Mesodermal cell (in vitro differentiated cells): ENCODE results near the gene TMEM87B.
A peak's percentile ranks its signal among the peaks of the same experiment; 100 is the strongest.

Source experiments
- H3K27ac ChIP-seq: 2 replicates; pipeline ENCODE4 v1.7.0; 2013; ENCODE audit warnings: mild to moderate bottlenecking, low read depth, low read length, moderate library complexity; ENCODE audit not compliant: severe bottlenecking
- H3K36me3 ChIP-seq: 2 replicates; pipeline ENCODE4 v1.7.1; 2013; ENCODE audit warnings: mild to moderate bottlenecking, low read length, moderate library complexity; ENCODE audit not compliant: control insufficient read depth, insufficient read depth
- H3K4me1 ChIP-seq: one replicate; pipeline ENCODE4 v1.7.1; 2013; ENCODE audit warnings: mild to moderate bottlenecking, low read length; ENCODE audit not compliant: insufficient read depth, control insufficient read depth, poor library complexity, severe bottlenecking
- H3K4me3 ChIP-seq: 2 replicates; pipeline ENCODE4 v1.7.0; 2013; ENCODE audit warnings: low read length, control low read depth, mild to moderate bottlenecking; ENCODE audit not compliant: insufficient read depth, poor library complexity, severe bottlenecking; ENCODE audit errors: extremely low read depth
- H3K9me3 ChIP-seq: 2 replicates; pipeline ENCODE4 v1.7.1; 2013; ENCODE audit warnings: mild to moderate bottlenecking, low read length, moderate library complexity; ENCODE audit not compliant: control insufficient read depth
- WGBS, 2 experiments: methylation state at CpG; one replicate each; pipeline ENCODE4 v1.1.5; 2013; ENCODE audit warnings: missing lambda C conversion rate in 2 of 2; ENCODE audit not compliant: insufficient coverage in 2 of 2; 5-methylcytosine and 5-hydroxymethylcytosine counted together

Gene TMEM87B

DNA sequence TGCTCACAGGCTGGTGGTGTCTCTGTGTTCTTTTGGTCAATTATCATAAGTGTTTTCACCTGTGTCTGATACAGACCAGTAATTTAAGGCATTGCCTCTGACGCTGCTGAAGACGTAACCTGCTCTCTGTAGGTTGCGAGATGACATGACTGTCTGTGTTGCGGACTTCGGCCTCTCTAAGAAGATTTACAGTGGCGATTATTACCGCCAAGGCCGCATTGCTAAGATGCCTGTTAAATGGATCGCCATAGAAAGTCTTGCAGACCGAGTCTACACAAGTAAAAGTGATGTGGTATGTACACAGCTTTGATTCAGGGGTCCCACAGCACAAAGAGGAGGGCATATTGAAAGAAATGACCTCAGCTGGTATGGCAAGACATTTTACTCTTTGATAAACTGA is 33.8 kb upstream of the TMEM87B start:
- H3K36me3 ChIP-seq, result peaks cover 19% of the 10 kb centered on the region
- no peak overlapping the region for H3K27ac ChIP-seq
- no peaks in the 10 kb centered on the region for H3K9me3 ChIP-seq
- H3K4me3 ChIP-seq, result no peak overlapping the region
- H3K4me1 ChIP-seq, result no peaks in the 10 kb centered on the region
- WGBS, 2 experiments, result 95 to 97% methylated on average over 10 of the region's 10 CpGs

- H3K9me3 ChIP-seq, result no peaks in the 10 kb centered on the region
- peaks cover 15% of the 10 kb centered on the region for H3K36me3 ChIP-seq
- H3K4me3 ChIP-seq, result no peak overlapping the region
- H3K27ac ChIP-seq, result no peak overlapping the region
- WGBS, 2 experiments, result 92 to 97% methylated on average over 5 to 7 of the region's 8 CpGs
- no peaks in the 10 kb centered on the region for H3K4me1 ChIP-seq
Measured at GRCh38 chr2:112021781-112022231, 33.3 kb upstream of the TMEM87B start.

- no peak overlapping the region for H3K27ac ChIP-seq
- 86% methylated on average over 2 of the region's 5 CpGs; no CpG with 5 or more reads in 1 of the 2 experiments for WGBS, 2 experiments
Measured at GRCh38 chr2:112023707-112024106, 31.4 kb upstream of the TMEM87B start.

GRCh38 chr2:112024231-112024630 is 30.8 kb upstream of the TMEM87B start:
- H3K36me3 ChIP-seq, result peaks cover 15% of the 10 kb centered on the region
- WGBS, 2 experiments, result 93 to 94% methylated on average over 9 of the region's 9 CpGs
- no peak overlapping the region for H3K4me3 ChIP-seq

More at GRCh38 chr2:112023707-112024106, 31.4 kb upstream of the TMEM87B start:
- peaks cover 15% of the 10 kb centered on the region for H3K36me3 ChIP-seq
- H3K9me3 ChIP-seq, result no peaks in the 10 kb centered on the region
- no peak overlapping the region for H3K4me3 ChIP-seq
- H3K4me1 ChIP-seq, result no peaks in the 10 kb centered on the region

GRCh38 chr2:112024896-112025491 is 30.1 kb upstream of the TMEM87B start:
- Histone ChIP-seq H3K27ac (no peak overlapping the region), H3K9me3 (no peaks in the 10 kb centered on the region), H3K36me3 (peaks cover 15% of the 10 kb centered on the region), H3K4me1 (no peaks in the 10 kb centered on the region), H3K4me3 (no peak overlapping the region)
- 92% methylated on average over 7 to 9 of the region's 12 CpGs for WGBS, 2 experiments

More at GRCh38 chr2:112024231-112024630, 30.8 kb upstream of the TMEM87B start:
- H3K27ac ChIP-seq, result no peak overlapping the region
- no peaks in the 10 kb centered on the region for H3K9me3 ChIP-seq
- no peaks in the 10 kb centered on the region for H3K4me1 ChIP-seq

- H3K27ac ChIP-seq, result no peak overlapping the region
- no peaks in the 10 kb centered on the region for H3K9me3 ChIP-seq
- WGBS, 2 experiments, result 89 to 96% methylated on average over 8 of the region's 8 CpGs
- no peak overlapping the region for H3K4me3 ChIP-seq
- peaks cover 17% of the 10 kb centered on the region for H3K36me3 ChIP-seq
- H3K4me1 ChIP-seq, result peaks cover 2% of the 10 kb centered on the region
Measured at GRCh38 chr2:112026509-112026908, 28.6 kb upstream of the TMEM87B start.

- peaks cover 6% of the 10 kb centered on the region for H3K36me3 ChIP-seq
- no peaks in the 10 kb centered on the region for H3K9me3 ChIP-seq
- H3K4me1 ChIP-seq, result peaks cover 7% of the 10 kb centered on the region
- H3K27ac ChIP-seq, result no peak overlapping the region
- H3K4me3 ChIP-seq, result no peak overlapping the region
- WGBS, 2 experiments, result 94% methylated on average over 2 to 3 of the region's 3 CpGs
Measured at GRCh38 chr2:112027767-112028166, 27.3 kb upstream of the TMEM87B start.

GRCh38 chr2:112029164-112029563 is 25.9 kb upstream of the TMEM87B start:
- no peak overlapping the region for H3K4me3 ChIP-seq
- peaks cover 7% of the 10 kb centered on the region for H3K4me1 ChIP-seq
- no peaks in the 10 kb centered on the region for H3K9me3 ChIP-seq
- 92 to 100% methylated on average over 2 of the region's 2 CpGs for WGBS, 2 experiments
- H3K36me3 ChIP-seq, result peaks cover 2% of the 10 kb centered on the region
- no peak overlapping the region for H3K27ac ChIP-seq

- Histone ChIP-seq H3K36me3 (peaks cover 2% of the 10 kb centered on the region), H3K27ac (peak overlapping the region; percentile 81), H3K4me3 (no peak overlapping the region), H3K9me3 (no peaks in the 10 kb centered on the region), H3K4me1 (peaks cover 7% of the 10 kb centered on the region)
- 21 to 23% methylated on average over 7 to 9 of the region's 12 CpGs for WGBS, 2 experiments
Measured at GRCh38 chr2:112031473-112032223, 23.4 kb upstream of the TMEM87B start.

DNA sequence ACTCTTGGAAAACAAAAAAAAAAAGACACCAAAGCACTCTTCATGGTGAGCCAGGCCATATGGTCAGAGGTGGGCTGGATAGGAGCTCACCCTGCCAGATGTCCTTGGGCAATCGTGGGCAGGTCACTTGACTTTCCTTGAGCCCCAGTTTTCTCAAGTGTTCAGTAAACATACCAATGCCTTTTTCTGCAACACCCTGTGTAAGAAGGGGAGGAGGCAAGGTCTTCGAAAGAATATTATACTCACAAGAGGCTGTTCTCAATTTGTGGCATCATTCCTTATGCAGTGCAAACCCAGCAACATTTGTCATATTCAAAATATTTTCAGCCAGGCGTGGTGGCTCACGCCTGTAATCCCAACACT is 22.9 kb upstream of the TMEM87B start:
- Histone ChIP-seq H3K27ac (peak overlapping the region; percentile 81), H3K4me1 (peaks cover 7% of the 10 kb centered on the region), H3K9me3 (no peaks in the 10 kb centered on the region), H3K36me3 (peaks cover 2% of the 10 kb centered on the region), H3K4me3 (no peak overlapping the region)
- WGBS, 2 experiments, result 73 to 87% methylated on average over 3 of the region's 4 CpGs
